ENCODE data around the gene LAMB3. TPM values are rescaled to one million over a fixed set of nuclear protein-coding genes. Genes with fewer than 3 reads are reported as not detected.

LAMB3 gene
- total RNA-seq, 6 donors from 2014 or later: 26.2 to 146 (median 79.6) TPM

GRCh38 chr1:209626346-209627026, 25.7 kb downstream of the LAMB3 start:
- DNase-seq (peak in 1 of 2 donors; percentile 60), ATAC-seq (ENCODE audit: low FRiP score in 2 of 2) (peak; percentile 11 to 28)
- no peaks in the 10 kb centered on the region for H3K27me3 ChIP-seq
- no peak overlapping the region for H3K4me3 ChIP-seq
- peak overlapping the region in 3 of 4 donors; percentile 4 to 29 (median 17) for H3K27ac ChIP-seq
- peaks cover 12 to 21% (median 19%) of the 10 kb centered on the region in 4 donors for H3K4me1 ChIP-seq
- H3K9me3 ChIP-seq: no peaks in the 10 kb centered on the region
- 76 to 87% methylated on average over 5 to 11 of the region's 19 CpGs for WGBS, 2 donors
- peaks cover 0 to 19% (median 9%) of the 10 kb centered on the region in 4 donors for H3K36me3 ChIP-seq
- TF ChIP-seq EP300 (IDR thresholded peaks at IDR 0.05) (no peak), POLR2AphosphoS5 (IDR thresholded peaks at IDR 0.05) (no peak), POLR2A (IDR thresholded peaks at IDR 0.05) (no peak)
- TF ChIP-seq, protein P1, sequence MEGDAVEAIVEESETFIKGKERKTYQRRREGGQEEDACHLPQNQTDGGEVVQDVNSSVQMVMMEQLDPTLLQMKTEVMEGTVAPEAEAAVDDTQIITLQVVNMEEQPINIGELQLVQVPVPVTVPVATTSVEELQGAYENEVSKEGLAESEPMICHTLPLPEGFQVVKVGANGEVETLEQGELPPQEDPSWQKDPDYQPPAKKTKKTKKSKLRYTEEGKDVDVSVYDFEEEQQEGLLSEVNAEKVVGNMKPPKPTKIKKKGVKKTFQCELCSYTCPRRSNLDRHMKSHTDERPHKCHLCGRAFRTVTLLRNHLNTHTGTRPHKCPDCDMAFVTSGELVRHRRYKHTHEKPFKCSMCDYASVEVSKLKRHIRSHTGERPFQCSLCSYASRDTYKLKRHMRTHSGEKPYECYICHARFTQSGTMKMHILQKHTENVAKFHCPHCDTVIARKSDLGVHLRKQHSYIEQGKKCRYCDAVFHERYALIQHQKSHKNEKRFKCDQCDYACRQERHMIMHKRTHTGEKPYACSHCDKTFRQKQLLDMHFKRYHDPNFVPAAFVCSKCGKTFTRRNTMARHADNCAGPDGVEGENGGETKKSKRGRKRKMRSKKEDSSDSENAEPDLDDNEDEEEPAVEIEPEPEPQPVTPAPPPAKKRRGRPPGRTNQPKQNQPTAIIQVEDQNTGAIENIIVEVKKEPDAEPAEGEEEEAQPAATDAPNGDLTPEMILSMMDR (IDR thresholded peaks at IDR 0.05): no peak

DNA sequence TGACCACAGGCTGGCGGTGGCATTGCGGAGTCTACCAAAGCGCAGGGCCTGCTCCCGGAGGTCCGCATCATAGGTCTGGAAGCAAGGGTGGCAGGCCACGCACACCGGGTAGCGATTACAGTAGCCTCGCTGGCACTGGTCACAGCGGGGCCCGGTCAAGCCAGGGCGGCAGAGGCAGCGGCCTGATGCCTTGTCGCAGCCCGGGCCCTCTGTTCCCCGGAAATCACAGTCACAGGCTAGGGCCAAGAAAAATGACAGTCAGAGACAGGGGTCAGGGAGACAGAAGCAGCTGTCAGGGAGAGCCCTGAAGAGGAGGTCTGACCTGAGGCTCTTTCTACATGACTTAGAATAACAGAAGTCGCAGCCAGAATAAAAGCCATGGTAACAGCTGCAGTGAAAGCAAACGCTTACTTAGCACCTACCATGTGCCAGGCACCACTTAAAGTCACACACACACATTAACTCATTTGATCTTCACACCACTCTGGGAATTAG, 26.4 kb downstream of the LAMB3 start:
- TF ChIP-seq EP300 (IDR thresholded peaks at IDR 0.05) (no peak), POLR2A (IDR thresholded peaks at IDR 0.05) (no peak), POLR2AphosphoS5 (IDR thresholded peaks at IDR 0.05) (no peak)
- TF ChIP-seq, protein P1 (IDR thresholded peaks at IDR 0.05): no peak
- Histone ChIP-seq H3K4me3 (no peak overlapping the region), H3K9me3 (no peaks in the 10 kb centered on the region), H3K4me1 (peaks cover 12 to 25% (median 19%) of the 10 kb centered on the region in 4 donors), H3K36me3 (peaks cover 0 to 19% (median 9%) of the 10 kb centered on the region in 4 donors), H3K27me3 (no peaks in the 10 kb centered on the region), H3K27ac (peak overlapping the region in 3 of 4 donors; percentile 4 to 48 (median 17))
- WGBS, 2 donors: 46 to 93% methylated on average over 11 to 18 of the region's 18 CpGs
- ATAC-seq (ENCODE audit: low FRiP score in 2 of 2) (no peak), DNase-seq (peak in 1 of 2 donors; percentile 76)

DNA sequence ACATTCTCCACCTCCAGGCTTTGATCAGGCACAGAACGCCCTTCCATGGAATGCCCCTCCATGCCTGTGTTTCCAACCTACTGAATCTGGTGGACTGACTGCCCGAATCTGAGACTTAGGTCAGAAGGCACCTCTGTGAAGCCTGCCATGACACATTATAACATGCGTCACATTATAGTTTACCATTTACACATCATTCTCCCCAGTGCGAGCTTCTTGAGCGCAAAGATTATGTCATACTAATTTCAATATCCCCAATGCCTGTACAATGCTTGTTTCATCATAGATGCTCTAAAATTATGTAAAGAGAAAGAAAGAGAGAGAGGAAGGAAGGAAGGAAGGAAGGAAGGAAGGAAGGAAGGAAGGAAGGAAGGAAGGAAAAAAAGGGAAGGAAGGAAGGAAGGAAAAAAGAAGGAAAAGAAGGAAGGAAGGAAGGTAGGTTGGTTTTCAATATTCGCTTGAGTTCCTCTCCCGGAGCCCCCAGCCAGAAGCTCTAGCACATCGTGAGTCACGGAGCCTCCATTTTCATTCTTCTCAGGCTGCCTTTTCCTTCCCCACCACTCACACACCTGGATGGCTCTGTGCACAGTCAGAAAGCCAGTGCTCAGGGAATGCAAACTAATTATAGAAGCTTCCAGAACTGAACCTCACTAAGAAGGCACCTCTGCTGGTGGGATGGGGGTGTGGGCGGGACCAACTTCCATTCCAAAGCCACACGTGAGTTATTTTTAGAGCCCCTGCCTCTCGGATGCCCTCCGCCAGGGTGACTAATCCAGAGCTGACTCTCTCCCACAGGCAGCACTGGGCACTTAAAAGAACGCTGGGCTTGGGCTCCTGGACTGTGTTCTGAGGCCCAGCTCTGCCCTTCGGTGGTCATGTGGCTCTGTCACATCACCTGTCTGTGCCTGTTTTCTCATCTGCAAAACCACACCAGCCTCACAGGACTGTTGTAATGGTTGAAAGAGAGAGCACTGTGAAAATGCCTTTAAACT, 27.4 kb downstream of the LAMB3 start:
- Histone ChIP-seq H3K27ac (peak overlapping the region in 1 of 4 donors; percentile 48), H3K27me3 (no peaks in the 10 kb centered on the region), H3K36me3 (peaks cover 0 to 19% (median 9%) of the 10 kb centered on the region in 4 donors), H3K9me3 (no peaks in the 10 kb centered on the region), H3K4me3 (no peak overlapping the region), H3K4me1 (peaks cover 12 to 25% (median 24%) of the 10 kb centered on the region in 4 donors)
- ATAC-seq (ENCODE audit: low FRiP score in 2 of 2) (no peak), DNase-seq (no peak)
- no peak for TF ChIP-seq POLR2AphosphoS5 (IDR thresholded peaks at IDR 0.05)
- TF ChIP-seq, protein P1 (IDR thresholded peaks at IDR 0.05): no peak
- TF ChIP-seq POLR2A (IDR thresholded peaks at IDR 0.05): no peak
- TF ChIP-seq EP300 (IDR thresholded peaks at IDR 0.05): no peak
- 73 to 89% methylated on average over 13 to 15 of the region's 15 CpGs for WGBS, 2 donors

DNA sequence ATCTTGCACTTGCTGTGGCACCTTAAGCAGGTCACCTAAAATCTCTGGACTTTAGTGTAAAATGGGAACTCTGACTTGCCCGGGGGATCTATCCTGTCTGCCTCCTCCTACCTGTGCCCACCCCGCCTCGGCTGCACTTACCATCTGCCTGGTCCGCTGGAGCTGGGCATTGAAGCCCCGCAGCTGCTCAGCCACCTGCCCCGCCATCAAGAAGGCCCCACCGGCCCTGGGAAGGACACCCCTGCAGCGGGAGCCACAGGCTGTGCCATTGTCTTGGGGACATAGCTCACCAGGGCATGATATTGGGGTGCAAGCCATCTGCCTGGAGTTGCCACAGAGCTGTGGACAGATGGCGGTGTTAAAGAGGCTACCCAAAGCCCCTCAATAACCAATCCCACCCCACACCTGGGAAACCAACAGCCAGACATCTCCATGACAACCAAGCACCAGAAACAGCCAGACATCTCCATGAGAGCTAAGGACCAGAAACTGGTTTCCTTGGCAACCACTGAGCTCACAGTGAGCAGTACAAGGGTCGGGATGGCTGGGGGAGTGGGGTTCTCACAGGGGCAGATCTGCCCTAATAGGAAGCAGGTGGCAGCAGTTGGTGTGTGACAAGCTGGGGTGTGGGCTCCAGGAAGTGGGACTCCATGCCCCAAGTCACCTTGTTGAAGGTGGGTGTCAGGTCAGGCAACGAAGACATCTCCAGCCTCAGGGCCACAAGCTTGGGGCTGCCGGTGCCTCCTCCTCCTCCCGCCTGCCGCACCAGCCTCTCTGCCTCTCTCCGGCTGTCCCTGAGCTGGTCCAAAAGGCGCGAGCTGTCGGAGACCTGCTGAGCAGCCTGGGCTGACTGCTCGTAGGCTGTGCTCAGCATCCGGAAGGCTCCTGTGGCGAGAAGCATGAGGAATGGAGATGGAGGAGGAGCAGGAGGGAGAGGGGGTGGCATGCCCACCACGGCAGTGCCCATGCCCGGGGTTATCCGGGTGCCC, 29.1 kb downstream of the LAMB3 start:
- peaks cover 0 to 26% (median 13%) of the 10 kb centered on the region in 4 donors for H3K36me3 ChIP-seq
- H3K27me3 ChIP-seq: no peaks in the 10 kb centered on the region
- TF ChIP-seq, protein P1 (IDR thresholded peaks at IDR 0.05): no peak
- H3K4me1 ChIP-seq: peaks cover 12 to 25% (median 24%) of the 10 kb centered on the region in 4 donors
- ATAC-seq (ENCODE audit: low FRiP score in 2 of 2) (no peak), DNase-seq (peak in 1 of 2 donors; percentile 47)
- H3K27ac ChIP-seq: no peak overlapping the region
- 91% methylated on average over 13 to 24 of the region's 24 CpGs for WGBS, 2 donors
- no peaks in the 10 kb centered on the region for H3K9me3 ChIP-seq
- no peak overlapping the region for H3K4me3 ChIP-seq

Data from upper lobe of left lung (tissue), 6 donors.